ENCODE results near the gene DNAAF5.

Gene DNAAF5

DNA sequence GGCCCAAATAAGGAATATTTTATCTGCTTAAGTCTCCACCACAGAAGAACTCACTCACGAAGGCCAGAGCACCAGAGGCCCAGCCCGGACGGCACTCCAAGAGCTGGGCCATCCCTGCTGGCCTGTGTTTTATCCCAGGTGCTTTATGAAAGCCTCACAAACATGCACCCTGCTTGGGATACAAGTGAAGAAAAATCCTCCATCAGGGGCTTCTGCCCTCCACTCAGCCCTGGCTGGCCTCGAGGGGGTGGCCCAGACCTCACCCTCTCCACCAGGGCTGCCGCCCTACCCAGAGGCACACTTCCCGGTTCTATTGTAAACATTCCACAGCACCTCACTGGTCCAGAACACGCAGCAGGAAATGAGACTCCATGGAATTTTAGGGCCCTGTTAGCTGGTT is 19.8 kb upstream of the DNAAF5 start:
- DNase-seq (ENCODE audit: insufficient read length, low spot score) (no peak), FAIRE-seq (no peak)

GRCh38 chr7:707296-708000 is 19.1 kb upstream of the DNAAF5 start:
- DNase-seq (ENCODE audit: insufficient read length, low spot score) = no peak
- FAIRE-seq = peak; percentile 13

GRCh38 chr7:710161-710560 is 16.3 kb upstream of the DNAAF5 start:
- DNase-seq (ENCODE audit: insufficient read length, low spot score) (no peak), FAIRE-seq (no peak)

GRCh38 chr7:711093-711921 is 15.2 kb upstream of the DNAAF5 start:
- FAIRE-seq = no peak
- no peak for DNase-seq (ENCODE audit: insufficient read length, low spot score)

- FAIRE-seq = no peak
Observed at GRCh38 chr7:711922-712380, 14.5 kb upstream of the DNAAF5 start.

DNA sequence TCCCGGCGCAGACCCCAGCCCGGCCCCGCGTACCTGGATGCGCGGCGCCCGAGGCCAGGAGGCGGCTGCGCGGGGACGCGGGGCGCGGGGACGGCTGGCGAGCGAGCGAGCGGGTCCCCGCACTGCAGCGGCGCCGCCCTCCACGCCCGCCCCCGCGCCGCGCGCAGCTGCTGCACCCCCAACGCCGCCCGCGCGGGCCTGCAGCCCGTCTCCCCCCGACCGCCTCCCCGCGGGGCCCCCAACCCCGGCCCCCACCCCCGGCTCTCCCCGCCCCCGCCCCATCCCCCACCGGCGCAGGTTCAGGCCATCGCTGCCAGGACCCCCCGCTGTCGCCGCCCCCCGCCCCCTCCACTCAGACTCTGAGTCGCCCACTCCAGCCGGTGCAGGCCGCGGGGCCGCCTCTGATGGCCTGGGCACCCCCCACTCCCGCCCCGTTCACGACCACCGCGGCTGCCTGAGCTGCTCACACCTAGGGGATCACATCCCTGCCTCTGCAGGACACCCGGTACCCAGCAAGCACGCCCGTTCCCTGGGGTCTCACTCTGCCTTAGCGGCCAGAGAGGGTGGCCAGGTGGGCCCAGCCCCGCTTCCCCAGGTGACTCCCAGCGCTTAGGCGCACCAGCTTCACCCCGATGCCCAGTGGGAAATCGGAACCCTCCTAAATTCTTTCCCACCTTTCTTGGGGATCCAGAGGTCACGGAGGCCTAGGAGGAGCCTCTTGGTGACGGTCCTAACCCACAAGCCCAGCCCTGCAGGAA is 13.9 kb upstream of the DNAAF5 start:
- FAIRE-seq (no peak), DNase-seq (ENCODE audit: insufficient read length, low spot score) (no peak)

More at GRCh38 chr7:711922-712380, 14.5 kb upstream of the DNAAF5 start:
- DNase-seq (ENCODE audit: insufficient read length, low spot score) = no peak

GRCh38 chr7:713139-713457 is 13.4 kb upstream of the DNAAF5 start:
- no peak for DNase-seq (ENCODE audit: insufficient read length, low spot score)
- FAIRE-seq = peak; percentile 51

GRCh38 chr7:713488-714230 is 12.8 kb upstream of the DNAAF5 start:
- DNase-seq (ENCODE audit: insufficient read length, low spot score) (no peak), FAIRE-seq (peak; percentile 90)

- FAIRE-seq = no peak
- no peak for DNase-seq (ENCODE audit: insufficient read length, low spot score)
Observed at GRCh38 chr7:714251-714671, 12.2 kb upstream of the DNAAF5 start.

- FAIRE-seq = no peak
- DNase-seq (ENCODE audit: insufficient read length, low spot score) = no peak
Observed at GRCh38 chr7:716222-716621, 10.3 kb upstream of the DNAAF5 start.

DNA sequence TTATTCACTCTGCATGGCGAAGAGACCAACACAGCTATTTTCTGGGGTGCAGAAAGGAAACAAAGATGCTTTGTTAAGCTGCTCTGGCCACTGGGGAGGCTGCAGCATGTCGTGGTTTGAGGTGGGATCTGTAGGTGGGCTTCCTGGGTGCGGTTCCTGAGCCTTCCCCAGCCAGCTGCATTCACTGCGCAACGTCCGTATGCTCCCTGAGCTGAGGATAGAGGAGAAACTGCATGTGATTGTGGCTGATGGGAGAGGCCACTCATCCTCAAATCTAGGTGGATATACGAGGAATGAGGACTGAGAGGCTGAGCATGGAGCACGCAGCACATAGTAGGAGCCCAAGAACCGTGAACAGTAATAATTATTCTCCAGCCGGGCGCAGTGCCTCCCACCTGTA is 9.9 kb upstream of the DNAAF5 start:
- FAIRE-seq (no peak), DNase-seq (ENCODE audit: insufficient read length, low spot score) (no peak)

- FAIRE-seq = no peak
Observed at GRCh38 chr7:721619-722248, 4.8 kb upstream of the DNAAF5 start.

DNA sequence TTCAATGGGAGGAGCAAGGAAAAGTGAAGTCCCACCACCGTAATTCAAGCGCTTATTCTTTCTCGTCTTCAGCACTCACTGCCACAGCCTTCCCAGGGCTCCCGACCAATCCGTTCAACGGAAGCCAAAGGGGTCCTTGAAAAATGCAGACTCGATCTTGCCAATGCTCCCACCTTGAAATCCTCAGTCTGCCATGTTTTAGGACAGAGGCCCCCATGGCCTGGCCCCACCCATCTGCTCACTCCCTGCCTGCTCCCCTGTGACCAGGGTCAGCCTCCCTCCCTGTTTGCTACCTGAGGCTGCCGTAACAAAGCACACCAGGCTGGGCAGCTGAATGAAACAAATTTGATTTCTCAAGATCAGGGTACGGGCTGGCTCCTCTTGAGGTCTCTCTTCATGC is 3.0 kb upstream of the DNAAF5 start:
- FAIRE-seq = no peak
- no peak for DNase-seq (ENCODE audit: insufficient read length, low spot score)

More at GRCh38 chr7:721619-722248, 4.8 kb upstream of the DNAAF5 start:
- DNase-seq (ENCODE audit: insufficient read length, low spot score) = no peak

DNA sequence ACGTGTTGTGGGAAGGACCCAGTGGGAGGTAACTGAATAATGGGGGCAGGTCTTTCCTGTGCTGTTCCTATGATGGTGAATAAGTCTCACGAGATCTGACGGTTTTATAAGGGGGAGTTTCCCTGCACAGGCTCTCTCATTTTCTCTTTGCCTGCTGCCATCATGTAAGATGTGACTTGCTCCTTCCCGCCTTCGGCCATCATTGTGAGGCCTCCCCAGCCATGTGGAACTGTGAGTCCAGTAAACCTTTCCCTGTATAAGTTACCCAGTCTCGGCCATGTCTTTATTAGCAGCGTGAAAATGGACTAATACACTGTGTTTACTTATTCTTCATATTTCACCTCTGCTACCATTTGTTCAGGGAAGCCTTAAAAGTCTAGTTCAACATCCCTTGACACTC is 2.2 kb upstream of the DNAAF5 start:
- DNase-seq (ENCODE audit: insufficient read length, low spot score) (no peak), FAIRE-seq (no peak)

DNA sequence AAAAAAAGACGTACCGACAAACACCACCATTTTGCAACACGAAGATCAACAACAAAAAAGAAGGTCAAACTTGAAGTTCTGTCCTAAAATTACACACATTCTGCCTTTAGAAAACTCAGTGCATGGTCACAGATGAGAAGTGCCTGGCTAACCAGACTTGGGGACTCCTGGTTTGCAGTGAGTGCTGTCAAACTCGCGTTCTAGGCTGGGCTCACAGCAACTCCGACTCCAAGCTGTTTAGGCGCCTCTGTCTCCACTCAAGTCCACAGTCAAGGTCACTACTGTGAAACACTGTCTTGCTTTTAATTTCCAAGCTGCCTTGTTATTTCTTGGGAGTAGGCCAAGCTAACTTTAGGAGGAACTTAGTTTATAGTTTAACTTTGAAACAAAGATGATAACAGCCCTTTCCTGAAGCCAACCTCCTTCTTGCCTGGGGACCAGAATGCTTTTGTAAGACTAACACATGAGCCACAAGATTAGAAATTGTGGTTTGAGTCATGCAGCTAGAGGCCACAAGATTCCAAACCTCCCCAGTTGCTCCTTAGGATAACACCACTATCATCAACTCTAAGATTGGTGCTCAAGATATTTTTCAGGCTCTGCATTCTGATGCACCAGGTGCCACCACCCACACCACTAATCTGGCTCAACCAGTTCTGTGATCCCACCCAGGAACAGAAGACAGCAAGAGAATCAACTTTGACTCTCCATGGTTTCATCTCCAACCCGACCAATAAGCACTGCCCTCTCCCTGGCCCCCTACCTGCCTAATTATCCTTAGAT is 1.1 kb upstream of the DNAAF5 start:
- DNase-seq (ENCODE audit: insufficient read length, low spot score) (no peak), FAIRE-seq (no peak)

- FAIRE-seq (peak; percentile 31), DNase-seq (ENCODE audit: insufficient read length, low spot score) (no peak)
Observed at GRCh38 chr7:726854-727103, 280 bp downstream of the DNAAF5 start.

DNA sequence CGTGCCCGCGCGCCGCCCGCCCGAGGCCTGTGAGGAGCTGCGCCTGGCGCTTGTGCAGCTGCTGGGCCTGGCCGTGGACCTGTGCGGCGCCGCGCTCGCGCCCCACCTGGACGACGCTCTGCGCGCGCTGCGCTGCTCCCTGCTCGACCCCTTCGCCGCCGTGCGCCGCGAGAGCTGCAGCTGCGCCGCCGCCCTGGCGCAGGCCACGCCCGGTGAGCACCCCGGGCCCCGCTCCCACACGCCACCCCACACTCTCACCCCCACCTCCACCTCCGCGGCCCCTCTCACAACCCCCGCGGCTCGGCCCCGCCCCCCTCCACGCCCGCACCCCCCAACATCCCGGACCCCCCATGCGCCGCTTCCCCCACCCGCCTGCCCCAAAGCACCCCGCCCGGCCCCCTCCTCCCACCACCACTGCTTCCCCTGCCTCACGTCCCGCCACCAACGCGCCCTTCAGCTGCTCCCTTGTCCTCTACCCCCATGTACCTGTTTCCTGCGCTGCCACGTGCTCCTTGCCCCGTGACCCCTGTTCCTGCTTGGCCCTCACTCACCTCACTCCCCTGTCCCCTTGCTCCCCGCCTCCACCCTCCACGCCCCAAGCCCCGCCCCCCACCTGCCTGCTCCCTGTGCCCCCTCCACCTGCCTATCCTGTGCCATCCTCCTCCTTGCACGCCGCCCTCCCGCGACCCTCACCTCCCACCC is 756 bp downstream of the DNAAF5 start, which contains the start of gene PRKAR1B:
PRKAR1B (minus strand) TSS at position 178 of the 702 bp plus-strand sequence. CDS start 15,776 bp downstream, outside the sequence.
- FAIRE-seq (peak; percentile 69), DNase-seq (ENCODE audit: insufficient read length, low spot score) (no peak)

- DNase-seq (ENCODE audit: insufficient read length, low spot score) (no peak), FAIRE-seq (no peak)
Observed at GRCh38 chr7:727806-728460, 1.4 kb downstream of the DNAAF5 start.
